WTC11 (cell line): ENCODE measurements around the gene ACBD4. TPM values are rescaled to one million over a fixed set of nuclear protein-coding genes. Genes with fewer than 3 reads are reported as not detected.

Experiments
- ATAC-seq: fragments of 200-7000 bp; cut with Tn5 transposase; 2 replicates; pipeline ENCODE4 v1.10.0; 2021; ENCODE audit warnings: mild to moderate bottlenecking, moderate library complexity
- CTCF ChIA-PET: fragments of 300-600 bp; sonication (Branson Sonifier 250); formaldehyde crosslinking; loops from one replicate; lab custom pipeline; 2021; ENCODE audit warnings: antibody characterized with exemption; lab: Charles Lee
- POLR2A ChIA-PET: fragments of 350-600 bp; sonication (Branson Sonifier 250); formaldehyde crosslinking; loops from one replicate; lab custom pipeline; 2021; ENCODE audit warnings: antibody characterized with exemption; lab: Charles Lee
- DNase-seq: peaks from one replicate; pipeline ENCODE4 v3.0.0; 2021; ENCODE audit warnings: low spot score
- H3K27ac Mint-ChIP-seq: 2 replicates; pipeline ENCODE4 v1.8.0; 2021; ENCODE audit warnings: mixed read lengths
- H3K27me3 Mint-ChIP-seq: 2 replicates; pipeline ENCODE4 v1.8.0; 2021; ENCODE audit warnings: low read depth, mild to moderate bottlenecking, moderate library complexity, mixed read lengths
- H3K36me3 Mint-ChIP-seq: 2 replicates; pipeline ENCODE4 v1.8.0; 2021; ENCODE audit warnings: mixed read lengths
- H3K4me1 Mint-ChIP-seq: 2 replicates; pipeline ENCODE4 v1.8.0; 2022; ENCODE audit warnings: mixed read lengths
- H3K4me3 Mint-ChIP-seq: 2 replicates; pipeline ENCODE4 v1.8.0; 2021; ENCODE audit warnings: mild to moderate bottlenecking, moderate library complexity, mixed read lengths
- H3K9me3 Mint-ChIP-seq: 2 replicates; pipeline ENCODE4 v1.8.0; 2021; ENCODE audit warnings: mixed read lengths
- E2F1 ChIP-seq: sonication (generic); formaldehyde crosslinking; IDR thresholded peaks from 2 replicates; pipeline ENCODE4 v1.8.0; 2022; ENCODE audit warnings: mild to moderate bottlenecking, missing genetic modification reagents
- ELF4 ChIP-seq: sonication (generic); formaldehyde crosslinking; IDR thresholded peaks from 2 replicates; pipeline ENCODE4 v1.8.1; 2022; ENCODE audit warnings: low read depth, mild to moderate bottlenecking, moderate library complexity, missing genetic modification reagents
- KAT7 ChIP-seq: sonication (generic); formaldehyde crosslinking; IDR thresholded peaks from 2 replicates; pipeline ENCODE4 v1.8.1; 2023; ENCODE audit warnings: missing genetic modification reagents, mild to moderate bottlenecking, borderline replicate concordance
- NFYB ChIP-seq: sonication (generic); formaldehyde crosslinking; conservative IDR thresholded peaks from 2 replicates; pipeline ENCODE4 v1.8.0; 2022; ENCODE audit warnings: low read depth, missing genetic modification reagents
- NR2C2 ChIP-seq: sonication (generic); formaldehyde crosslinking; IDR thresholded peaks from 2 replicates; pipeline ENCODE4 v1.8.0; 2022; ENCODE audit warnings: mild to moderate bottlenecking, missing genetic modification reagents
- NR3C1 ChIP-seq: sonication (generic); formaldehyde crosslinking; conservative IDR thresholded peaks from 2 replicates; pipeline ENCODE4 v1.8.1; 2023; ENCODE audit warnings: low read depth, mild to moderate bottlenecking, missing genetic modification reagents
- OVOL2 ChIP-seq: fragments of 250-450 bp; sonication (Bioruptor Pico); IDR thresholded peaks from 2 replicates; pipeline ENCODE4 v1.9.0; 2021; ENCODE audit warnings: mild to moderate bottlenecking, borderline replicate concordance
- PRDM15 ChIP-seq: sonication (generic); formaldehyde crosslinking; IDR thresholded peaks from 2 replicates; pipeline ENCODE4 v1.8.0; 2022; ENCODE audit warnings: missing genetic modification reagents
- PRRX2 ChIP-seq: fragments of 250-450 bp; sonication (Bioruptor Pico); IDR thresholded peaks from 2 replicates; pipeline ENCODE4 v1.8.0; 2021; ENCODE audit warnings: mild to moderate bottlenecking
- SMAD3 ChIP-seq: sonication (generic); formaldehyde crosslinking; IDR thresholded peaks from 2 replicates; pipeline ENCODE4 v1.8.0; 2022; ENCODE audit warnings: missing genetic modification reagents, mild to moderate bottlenecking, borderline replicate concordance
- TCF7 ChIP-seq: sonication (generic); formaldehyde crosslinking; IDR thresholded peaks from 2 replicates; pipeline ENCODE4 v1.8.0; 2022; ENCODE audit warnings: mild to moderate bottlenecking, low read depth, missing genetic modification reagents, moderate library complexity
- TEAD1 ChIP-seq: sonication (generic); formaldehyde crosslinking; IDR thresholded peaks from 2 replicates; pipeline ENCODE4 v1.8.0; 2022; ENCODE audit warnings: mild to moderate bottlenecking, missing genetic modification reagents
- ZNF121 ChIP-seq: sonication (generic); formaldehyde crosslinking; IDR thresholded peaks from 2 replicates; pipeline ENCODE4 v1.8.0; 2023; ENCODE audit warnings: missing genetic modification reagents
- ZNF263 ChIP-seq: sonication (generic); formaldehyde crosslinking; IDR thresholded peaks from 2 replicates; pipeline ENCODE4 v1.8.1; 2022; ENCODE audit warnings: low read depth, mild to moderate bottlenecking, moderate library complexity, missing genetic modification reagents
- ZNF416 ChIP-seq: fragments of 250-450 bp; sonication (Bioruptor Pico); IDR thresholded peaks from 2 replicates; pipeline ENCODE4 v1.9.0; 2021; ENCODE audit warnings: mild to moderate bottlenecking, inconsistent platforms
- ZNF425 ChIP-seq: fragments of 250-450 bp; sonication (Bioruptor Pico); conservative IDR thresholded peaks from 2 replicates; pipeline ENCODE4 v1.9.0; 2021; ENCODE audit warnings: mild to moderate bottlenecking
- total RNA-seq: library from RNA; stranded (reverse); gene quantifications from 3 replicates; pipeline ENCODE4 v1.2.3, GENCODE V29; 2021
- TF ChIP-seq, protein P1 (sequence below): sonication (generic); formaldehyde crosslinking; IDR thresholded peaks from 2 replicates; pipeline ENCODE4 v1.8.1; 2022; ENCODE audit warnings: mild to moderate bottlenecking, missing genetic modification reagents, moderate library complexity, borderline replicate concordance
- TF ChIP-seq, protein P2 (sequence below): sonication (generic); formaldehyde crosslinking; IDR thresholded peaks from 2 replicates; pipeline ENCODE4 v1.8.1; 2022; ENCODE audit warnings: mild to moderate bottlenecking, moderate library complexity, missing genetic modification reagents
- TF ChIP-seq, protein P3 (sequence below): fragments of 250-450 bp; sonication (Bioruptor Pico); IDR thresholded peaks from 2 replicates; pipeline ENCODE4 v1.9.0; 2021; ENCODE audit warnings: mild to moderate bottlenecking

ACBD4 gene
- total RNA-seq, 1 experiment from 2014 or later: 12.7 TPM

GRCh38 chr17:45128331-45128730 is 7.2 kb upstream of the ACBD4 start:
- no peak for ATAC-seq
- Mint-ChIP-seq H3K36me3 (no peaks in the 10 kb centered on the region), H3K4me1 (peaks cover 18% of the 10 kb centered on the region), H3K9me3 (no peaks in the 10 kb centered on the region), H3K27ac (peak overlapping the region; percentile 76; the same call in 1 of the 2 replicates), H3K4me3 (no peak overlapping the region), H3K27me3 (no peaks in the 10 kb centered on the region)
- no peak for DNase-seq
- no peak for TF ChIP-seq NR3C1 (CRISPR knock-in tag)
- TF ChIP-seq E2F1 (CRISPR knock-in tag): no peak
- TF ChIP-seq PRDM15 (CRISPR knock-in tag): no peak
- no peak for TF ChIP-seq ZNF425 (CRISPR knock-in tag)
- no peak for TF ChIP-seq TEAD1 (CRISPR knock-in tag)
- TF ChIP-seq ELF4 (CRISPR knock-in tag): no peak
- TF ChIP-seq, protein P1, sequence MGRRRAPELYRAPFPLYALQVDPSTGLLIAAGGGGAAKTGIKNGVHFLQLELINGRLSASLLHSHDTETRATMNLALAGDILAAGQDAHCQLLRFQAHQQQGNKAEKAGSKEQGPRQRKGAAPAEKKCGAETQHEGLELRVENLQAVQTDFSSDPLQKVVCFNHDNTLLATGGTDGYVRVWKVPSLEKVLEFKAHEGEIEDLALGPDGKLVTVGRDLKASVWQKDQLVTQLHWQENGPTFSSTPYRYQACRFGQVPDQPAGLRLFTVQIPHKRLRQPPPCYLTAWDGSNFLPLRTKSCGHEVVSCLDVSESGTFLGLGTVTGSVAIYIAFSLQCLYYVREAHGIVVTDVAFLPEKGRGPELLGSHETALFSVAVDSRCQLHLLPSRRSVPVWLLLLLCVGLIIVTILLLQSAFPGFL (CRISPR knock-in tag): no peak
- TF ChIP-seq ZNF121 (CRISPR knock-in tag): no peak
- TF ChIP-seq ZNF416 (CRISPR knock-in tag): no peak
- TF ChIP-seq NR2C2 (CRISPR knock-in tag): no peak
- no peak for TF ChIP-seq ZNF263 (CRISPR knock-in tag)
- no peak for TF ChIP-seq PRRX2 (CRISPR knock-in tag)
- TF ChIP-seq OVOL2 (CRISPR knock-in tag): no peak
- TF ChIP-seq, protein P2, sequence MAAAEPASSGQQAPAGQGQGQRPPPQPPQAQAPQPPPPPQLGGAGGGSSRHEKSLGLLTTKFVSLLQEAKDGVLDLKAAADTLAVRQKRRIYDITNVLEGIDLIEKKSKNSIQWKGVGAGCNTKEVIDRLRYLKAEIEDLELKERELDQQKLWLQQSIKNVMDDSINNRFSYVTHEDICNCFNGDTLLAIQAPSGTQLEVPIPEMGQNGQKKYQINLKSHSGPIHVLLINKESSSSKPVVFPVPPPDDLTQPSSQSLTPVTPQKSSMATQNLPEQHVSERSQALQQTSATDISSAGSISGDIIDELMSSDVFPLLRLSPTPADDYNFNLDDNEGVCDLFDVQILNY: no peak
- TF ChIP-seq TCF7 (CRISPR knock-in tag): no peak
- TF ChIP-seq KAT7: no peak
- TF ChIP-seq SMAD3 (CRISPR knock-in tag): no peak
- TF ChIP-seq, protein P3, sequence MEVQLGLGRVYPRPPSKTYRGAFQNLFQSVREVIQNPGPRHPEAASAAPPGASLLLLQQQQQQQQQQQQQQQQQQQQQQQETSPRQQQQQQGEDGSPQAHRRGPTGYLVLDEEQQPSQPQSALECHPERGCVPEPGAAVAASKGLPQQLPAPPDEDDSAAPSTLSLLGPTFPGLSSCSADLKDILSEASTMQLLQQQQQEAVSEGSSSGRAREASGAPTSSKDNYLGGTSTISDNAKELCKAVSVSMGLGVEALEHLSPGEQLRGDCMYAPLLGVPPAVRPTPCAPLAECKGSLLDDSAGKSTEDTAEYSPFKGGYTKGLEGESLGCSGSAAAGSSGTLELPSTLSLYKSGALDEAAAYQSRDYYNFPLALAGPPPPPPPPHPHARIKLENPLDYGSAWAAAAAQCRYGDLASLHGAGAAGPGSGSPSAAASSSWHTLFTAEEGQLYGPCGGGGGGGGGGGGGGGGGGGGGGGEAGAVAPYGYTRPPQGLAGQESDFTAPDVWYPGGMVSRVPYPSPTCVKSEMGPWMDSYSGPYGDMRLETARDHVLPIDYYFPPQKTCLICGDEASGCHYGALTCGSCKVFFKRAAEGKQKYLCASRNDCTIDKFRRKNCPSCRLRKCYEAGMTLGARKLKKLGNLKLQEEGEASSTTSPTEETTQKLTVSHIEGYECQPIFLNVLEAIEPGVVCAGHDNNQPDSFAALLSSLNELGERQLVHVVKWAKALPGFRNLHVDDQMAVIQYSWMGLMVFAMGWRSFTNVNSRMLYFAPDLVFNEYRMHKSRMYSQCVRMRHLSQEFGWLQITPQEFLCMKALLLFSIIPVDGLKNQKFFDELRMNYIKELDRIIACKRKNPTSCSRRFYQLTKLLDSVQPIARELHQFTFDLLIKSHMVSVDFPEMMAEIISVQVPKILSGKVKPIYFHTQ (CRISPR knock-in tag): no peak
- TF ChIP-seq NFYB (CRISPR knock-in tag): no peak
- ChIA-PET CTCF (interaction anchor here (1.4 to 1.6 kb wide), 2 partner anchors 29 to 69 kb away, joined by 6 to 8 read pairs; no protein-coding TSS in a partner anchor), POLR2A (interaction anchor here (1.0 kb wide), 1 partner anchor 13 kb away, joined by 3 read pairs; no protein-coding TSS in a partner anchor)
